D721Med (cell line): ENCODE data around the gene SH3PXD2A.

Experiments
- DNase-seq: peaks from one replicate; pipeline ENCODE4 v3.0.0; 2011; ENCODE audit warnings: low spot score; ENCODE audit not compliant: insufficient read length
- FAIRE-seq: peaks from 2 replicates; lab custom pipeline; 2011; peaks lifted over from hg19 to GRCh38; lab: Jason Lieb, UNC
- TF ChIP-seq, protein P1 (sequence below): IDR thresholded peaks from 2 replicates; pipeline ENCODE4 v1.5.1; 2012; ENCODE audit warnings: mild to moderate bottlenecking, control low read depth; ENCODE audit not compliant: insufficient read depth; ENCODE audit errors: missing control alignments

SH3PXD2A gene

DNA sequence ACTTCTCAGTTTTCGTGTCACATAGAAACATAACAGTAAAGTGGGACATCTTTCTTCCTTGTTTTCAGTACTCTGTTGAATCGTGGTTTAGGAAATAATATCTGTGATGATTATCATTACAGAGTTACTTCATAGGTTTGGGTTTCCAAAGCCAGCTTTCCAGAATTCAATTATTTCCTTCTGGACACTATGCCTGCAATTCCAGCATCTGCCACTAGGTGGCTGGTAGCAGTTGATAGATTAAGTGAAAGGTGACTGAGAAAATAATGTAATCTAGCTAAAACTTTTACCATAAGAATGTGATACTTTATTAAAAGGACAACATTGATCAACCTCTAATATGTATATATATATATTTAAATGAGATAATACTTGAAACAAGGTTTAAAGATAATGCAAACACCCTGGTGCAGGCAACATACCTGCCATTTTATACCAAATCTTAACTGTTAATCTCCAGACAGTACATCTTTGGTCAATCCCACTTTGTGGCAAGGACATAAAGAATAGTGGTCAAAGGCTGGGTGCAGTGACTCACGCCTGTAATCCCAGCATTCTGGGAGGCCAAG is 102.6 kb downstream of the SH3PXD2A start:
- no peak for DNase-seq
- TF ChIP-seq, protein P1, sequence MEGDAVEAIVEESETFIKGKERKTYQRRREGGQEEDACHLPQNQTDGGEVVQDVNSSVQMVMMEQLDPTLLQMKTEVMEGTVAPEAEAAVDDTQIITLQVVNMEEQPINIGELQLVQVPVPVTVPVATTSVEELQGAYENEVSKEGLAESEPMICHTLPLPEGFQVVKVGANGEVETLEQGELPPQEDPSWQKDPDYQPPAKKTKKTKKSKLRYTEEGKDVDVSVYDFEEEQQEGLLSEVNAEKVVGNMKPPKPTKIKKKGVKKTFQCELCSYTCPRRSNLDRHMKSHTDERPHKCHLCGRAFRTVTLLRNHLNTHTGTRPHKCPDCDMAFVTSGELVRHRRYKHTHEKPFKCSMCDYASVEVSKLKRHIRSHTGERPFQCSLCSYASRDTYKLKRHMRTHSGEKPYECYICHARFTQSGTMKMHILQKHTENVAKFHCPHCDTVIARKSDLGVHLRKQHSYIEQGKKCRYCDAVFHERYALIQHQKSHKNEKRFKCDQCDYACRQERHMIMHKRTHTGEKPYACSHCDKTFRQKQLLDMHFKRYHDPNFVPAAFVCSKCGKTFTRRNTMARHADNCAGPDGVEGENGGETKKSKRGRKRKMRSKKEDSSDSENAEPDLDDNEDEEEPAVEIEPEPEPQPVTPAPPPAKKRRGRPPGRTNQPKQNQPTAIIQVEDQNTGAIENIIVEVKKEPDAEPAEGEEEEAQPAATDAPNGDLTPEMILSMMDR: peak; percentile 50
- no peak for FAIRE-seq

DNA sequence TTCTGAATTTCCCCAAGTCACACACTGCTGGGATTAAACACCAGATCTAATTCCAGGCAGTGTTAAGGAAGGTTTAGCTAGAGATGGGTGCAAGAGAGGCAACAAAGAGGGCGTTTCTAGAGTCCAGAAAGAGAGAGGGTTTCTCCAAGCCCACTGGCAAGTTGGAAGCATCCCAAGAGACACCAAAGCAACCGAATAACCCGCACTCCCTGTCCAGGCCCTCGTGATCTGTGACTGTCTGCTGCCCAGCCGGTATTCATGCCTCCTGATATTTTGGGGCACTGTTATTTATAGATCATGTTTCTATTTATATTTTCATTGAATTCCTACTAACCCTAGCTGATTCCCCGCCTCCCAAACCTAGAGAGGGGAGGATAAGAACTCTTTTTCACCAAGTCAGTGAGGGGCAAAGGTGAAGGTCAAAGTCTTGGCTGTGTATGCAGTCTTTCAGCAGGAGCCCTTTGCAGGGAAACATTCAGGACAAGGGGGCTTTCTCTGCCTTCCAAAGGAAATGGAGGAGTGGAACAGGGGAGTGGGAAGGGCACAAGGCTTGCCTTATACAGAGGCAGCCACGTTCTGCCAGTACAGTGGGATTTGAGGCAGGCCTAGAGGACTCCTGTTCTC is 103.6 kb downstream of the SH3PXD2A start:
- TF ChIP-seq, protein P1: no peak
- DNase-seq: no peak
- no peak for FAIRE-seq

DNA sequence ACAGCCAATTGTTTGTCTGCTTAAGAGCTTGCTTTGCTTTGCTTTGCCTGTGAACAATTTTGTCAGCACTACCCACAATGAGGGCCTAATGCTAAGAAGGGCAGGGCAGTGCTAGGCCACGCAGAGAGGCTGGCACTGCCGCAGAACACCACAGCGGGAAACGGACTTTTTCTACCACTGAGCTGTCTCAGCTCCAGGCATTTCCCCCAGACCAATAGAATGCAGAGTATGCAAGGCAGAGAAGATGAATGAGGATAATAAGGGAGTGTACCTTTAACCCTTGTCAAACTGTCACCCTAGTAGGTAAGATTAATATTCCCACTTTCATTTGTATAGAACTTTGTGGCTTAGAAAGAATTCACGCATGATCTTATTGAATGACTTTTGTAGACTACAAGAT is 104.5 kb downstream of the SH3PXD2A start:
- DNase-seq: no peak
- FAIRE-seq: no peak
- TF ChIP-seq, protein P1: no peak

DNA sequence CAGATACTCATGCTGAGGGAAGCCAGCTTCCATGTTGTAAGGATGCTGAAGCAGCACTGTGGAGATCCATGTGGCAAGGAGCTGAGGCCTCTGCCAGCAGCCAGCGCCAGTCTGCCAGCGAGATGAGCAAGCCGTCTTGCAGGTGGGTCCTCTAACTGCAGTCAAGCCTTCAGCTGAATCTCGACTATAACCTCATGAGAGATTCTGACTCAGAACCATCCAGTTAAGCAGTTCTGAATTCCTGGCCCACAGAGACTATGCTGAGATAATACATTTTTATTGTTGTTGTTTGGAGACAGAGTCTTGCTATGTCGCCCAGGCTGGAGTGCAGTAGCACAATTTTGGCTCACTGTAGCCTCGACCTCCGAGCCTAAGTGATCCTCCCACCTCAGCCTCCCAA is 105.6 kb downstream of the SH3PXD2A start:
- DNase-seq: no peak
- TF ChIP-seq, protein P1: no peak
- FAIRE-seq: no peak

DNA sequence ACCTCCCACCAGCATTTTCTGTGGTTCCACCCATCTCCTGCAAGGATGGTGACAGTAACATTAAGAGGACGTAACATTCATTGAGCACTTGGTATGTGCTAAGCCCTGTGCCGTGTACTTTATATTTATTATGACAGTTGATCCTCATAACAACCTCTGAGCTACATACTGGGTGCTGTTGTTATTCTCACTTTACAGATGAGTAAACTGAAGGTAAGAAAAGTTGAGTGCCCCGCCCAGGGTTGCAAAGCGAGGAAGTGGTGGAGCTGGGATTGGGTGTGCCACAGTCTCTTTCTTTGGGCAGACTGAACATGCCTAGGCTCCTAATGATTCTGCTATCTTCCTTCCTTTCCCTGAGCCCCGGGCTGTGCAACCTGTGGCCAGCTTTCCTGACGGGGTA is 107.4 kb downstream of the SH3PXD2A start:
- no peak for DNase-seq
- no peak for FAIRE-seq
- TF ChIP-seq, protein P1: no peak

DNA sequence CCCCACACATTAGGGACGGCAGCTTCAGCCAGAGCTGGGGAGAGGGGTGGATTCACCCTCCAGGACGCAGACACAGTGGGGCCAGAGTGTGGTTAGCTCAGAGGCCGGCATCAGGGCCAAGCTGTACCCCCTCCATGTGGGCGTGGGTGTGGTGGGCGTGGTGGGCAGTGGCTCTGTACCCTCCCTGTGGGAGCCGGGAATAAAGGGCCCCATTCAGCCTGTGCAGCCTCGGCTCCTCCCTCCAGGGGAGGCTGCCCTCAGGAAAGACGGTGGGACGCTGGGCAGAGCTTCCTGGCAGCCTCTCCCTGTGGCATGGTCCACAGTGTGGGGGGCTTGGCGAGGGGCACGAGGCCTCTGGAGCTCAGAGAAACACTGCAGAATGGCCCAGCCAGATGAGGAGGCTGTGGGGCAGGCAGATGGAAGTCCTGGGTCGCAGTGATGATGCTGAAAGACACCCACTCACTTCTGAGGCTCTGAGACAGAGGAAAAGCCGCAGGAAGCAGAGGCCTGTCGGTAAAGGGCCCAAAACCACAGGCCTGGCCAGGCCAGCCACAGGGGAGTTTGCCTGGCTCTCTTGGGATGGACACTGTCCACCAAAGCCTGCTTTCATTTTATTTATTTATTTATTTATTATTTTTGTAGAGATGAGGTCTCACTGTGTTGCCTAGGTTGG is 108.0 kb downstream of the SH3PXD2A start:
- DNase-seq: no peak
- FAIRE-seq: no peak
- TF ChIP-seq, protein P1: no peak

DNA sequence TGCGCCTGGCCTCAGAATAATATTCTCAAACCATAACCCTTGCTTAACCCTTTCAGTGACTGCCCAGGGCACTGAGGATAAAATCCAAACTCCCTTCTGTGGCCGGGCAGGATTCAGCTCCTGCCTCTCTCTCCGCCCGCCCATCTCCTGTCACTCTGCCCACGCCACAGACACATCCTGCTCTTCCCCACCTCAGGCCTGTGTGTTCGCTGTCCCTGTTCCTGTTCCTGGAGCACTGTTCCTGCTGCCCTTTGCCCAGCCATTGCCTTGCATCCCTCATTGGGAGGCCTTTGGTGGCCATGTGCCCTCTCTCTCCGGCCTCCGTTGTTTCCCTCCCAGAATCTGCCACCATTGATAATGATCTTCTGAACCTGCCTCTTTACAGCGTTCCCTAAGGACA is 108.8 kb downstream of the SH3PXD2A start:
- FAIRE-seq (no peak), DNase-seq (no peak)
- TF ChIP-seq, protein P1: no peak
